Thoracic aorta (tissue), 2 donors: ENCODE measurements around the gene CACUL1. TPM values are rescaled to one million over a fixed set of nuclear protein-coding genes. Genes with fewer than 3 reads are reported as not detected.
"Not testable (repeated sequence)": the region's sequence is repeated elsewhere in the genome, so short reads cannot be mapped to it uniquely, and the experiment has no call there.

ENCODE experiments used
- ATAC-seq: fragments of 150-250 bp; one replicate; pipeline ENCODE4 v1.8.0; 2017; ENCODE audit warnings: low read depth; ENCODE audit not compliant: insufficient number of reproducible peaks, low FRiP score
- DNase-seq: peaks from one replicate; pipeline ENCODE4 v3.0.0-alpha.2; 2020; ENCODE audit warnings: low spot score
- H3K27ac ChIP-seq, 2 donors: fragments of 200-600 bp; sonication (generic); 1 replicate in 1 of 2; 2 replicates in 1 of 2; pipeline ENCODE4 v1.5.1; 2016; ENCODE audit warnings: mild to moderate bottlenecking in 2 of 2, moderate library complexity in 2 of 2
- H3K27me3 ChIP-seq: fragments of 200-600 bp; sonication (generic); replicated peaks from 2 replicates; pipeline ENCODE4 v1.6.0; 2016; ENCODE audit warnings: mild to moderate bottlenecking; ENCODE audit not compliant: insufficient read depth
- H3K36me3 ChIP-seq: fragments of 200-600 bp; sonication (generic); one replicate; pipeline ENCODE4 v1.5.1; 2016
- H3K4me1 ChIP-seq, 2 donors: fragments of 200-600 bp; sonication (generic); 1 replicate in 1 of 2; 2 replicates in 1 of 2; pipeline versions ENCODE4 v1.5.1 to v1.6.0; 2016; ENCODE audit warnings: low read depth in 2 of 2, mild to moderate bottlenecking in 1 of 2; ENCODE audit not compliant: control insufficient read depth in 1 of 2
- H3K4me3 ChIP-seq: fragments of 200-600 bp; sonication (generic); 2 replicates; pipeline ENCODE4 v1.5.1; 2016; ENCODE audit warnings: mild to moderate bottlenecking
- H3K9me3 ChIP-seq: fragments of 200-600 bp; sonication (generic); 2 replicates; pipeline ENCODE4 v1.5.1; 2016
- CTCF ChIP-seq: fragments of 200-600 bp; sonication (generic); IDR thresholded peaks from one replicate; pipeline ENCODE4 v1.5.1; 2019; ENCODE audit warnings: antibody characterized with exemption
- total RNA-seq, 2 donors: library from RNA; depleted of rRNA; stranded (reverse); fragments of >200 nt; gene quantifications; one replicate each; pipeline versions ENCODE4 v1.1.0 to v1.2.3, GENCODE V29; 2016

The CACUL1 gene
- total RNA-seq, 2 donors from 2014 or later: 32.7 to 42.9 TPM

DNA sequence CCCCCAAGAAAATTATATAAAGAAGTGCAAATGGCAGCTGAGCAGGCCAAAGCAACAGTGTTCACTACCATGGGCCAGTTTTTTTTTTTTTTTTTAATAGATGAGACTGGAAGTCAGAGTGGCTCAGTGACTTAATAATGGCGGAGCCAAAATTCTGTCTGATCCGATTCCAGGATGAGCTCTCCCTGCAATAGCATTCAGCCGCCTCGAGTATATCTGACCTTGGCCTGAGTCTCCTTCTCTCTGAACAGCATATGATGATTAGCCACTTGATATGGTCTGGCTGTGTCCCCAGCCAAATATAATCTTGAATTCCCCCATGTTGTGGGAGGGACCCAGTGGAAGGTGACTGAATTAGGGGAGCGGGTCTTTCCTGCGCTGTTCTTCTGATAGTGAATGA lies 82.6 kb downstream of the CACUL1 start:
- no peak for TF ChIP-seq CTCF
- Histone ChIP-seq H3K36me3 (peaks cover 5% of the 10 kb centered on the region), H3K4me1 (peaks cover 7 to 14% of the 10 kb centered on the region in 2 donors), H3K27me3 (no peaks in the 10 kb centered on the region), H3K27ac (no peak overlapping the region), H3K4me3 (no peak overlapping the region), H3K9me3 (no peaks in the 10 kb centered on the region)
- no peak for ATAC-seq
- DNase-seq: no peak

- ATAC-seq, DNase-seq, H3K27me3 ChIP-seq, H3K9me3 ChIP-seq, H3K36me3 ChIP-seq, H3K4me3 ChIP-seq, H3K27ac ChIP-seq: not testable (repeated sequence)
- H3K4me1 ChIP-seq: peaks cover 7 to 14% of the 10 kb centered on the region in 2 donors
Observed at GRCh38 chr10:118671221-118671620, 83.5 kb downstream of the CACUL1 start.

- DNase-seq (no peak), ATAC-seq (no peak)
- H3K27me3 ChIP-seq: no peaks in the 10 kb centered on the region
- no peaks in the 10 kb centered on the region for H3K9me3 ChIP-seq
- H3K27ac ChIP-seq: no peak overlapping the region
- no peak for TF ChIP-seq CTCF
- peaks cover 5% of the 10 kb centered on the region for H3K36me3 ChIP-seq
- peaks cover 7 to 14% of the 10 kb centered on the region in 2 donors for H3K4me1 ChIP-seq
- H3K4me3 ChIP-seq: no peak overlapping the region
Observed at GRCh38 chr10:118670472-118671124, 84.2 kb downstream of the CACUL1 start.

DNA sequence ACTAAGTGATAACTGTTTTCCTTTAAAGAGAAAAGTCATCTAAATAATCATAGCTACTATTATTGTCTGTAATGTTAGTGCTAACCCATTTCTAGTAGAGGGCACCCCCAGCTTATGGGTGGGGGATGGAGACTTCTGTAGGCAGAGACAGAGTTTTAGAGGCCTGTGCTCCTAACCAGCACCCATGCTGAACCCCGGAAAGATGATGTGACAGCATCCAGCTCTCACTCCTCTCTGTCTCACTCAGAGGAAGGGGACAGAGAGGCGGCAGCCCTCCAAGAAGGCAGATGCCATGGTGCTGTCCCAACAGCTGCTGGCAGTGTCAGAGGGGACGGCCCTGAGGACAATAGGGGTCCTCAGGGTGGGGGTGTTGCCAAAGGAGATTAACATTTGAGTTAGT lies 84.9 kb downstream of the CACUL1 start:
- no peak for ATAC-seq
- Histone ChIP-seq H3K4me3 (peak overlapping the region; percentile 24), H3K27me3 (no peaks in the 10 kb centered on the region), H3K36me3 (peaks cover 5% of the 10 kb centered on the region), H3K9me3 (no peaks in the 10 kb centered on the region), H3K4me1 (peaks cover 7 to 14% of the 10 kb centered on the region in 2 donors), H3K27ac (no peak overlapping the region)
- no peak for TF ChIP-seq CTCF
- no peak for DNase-seq

DNA sequence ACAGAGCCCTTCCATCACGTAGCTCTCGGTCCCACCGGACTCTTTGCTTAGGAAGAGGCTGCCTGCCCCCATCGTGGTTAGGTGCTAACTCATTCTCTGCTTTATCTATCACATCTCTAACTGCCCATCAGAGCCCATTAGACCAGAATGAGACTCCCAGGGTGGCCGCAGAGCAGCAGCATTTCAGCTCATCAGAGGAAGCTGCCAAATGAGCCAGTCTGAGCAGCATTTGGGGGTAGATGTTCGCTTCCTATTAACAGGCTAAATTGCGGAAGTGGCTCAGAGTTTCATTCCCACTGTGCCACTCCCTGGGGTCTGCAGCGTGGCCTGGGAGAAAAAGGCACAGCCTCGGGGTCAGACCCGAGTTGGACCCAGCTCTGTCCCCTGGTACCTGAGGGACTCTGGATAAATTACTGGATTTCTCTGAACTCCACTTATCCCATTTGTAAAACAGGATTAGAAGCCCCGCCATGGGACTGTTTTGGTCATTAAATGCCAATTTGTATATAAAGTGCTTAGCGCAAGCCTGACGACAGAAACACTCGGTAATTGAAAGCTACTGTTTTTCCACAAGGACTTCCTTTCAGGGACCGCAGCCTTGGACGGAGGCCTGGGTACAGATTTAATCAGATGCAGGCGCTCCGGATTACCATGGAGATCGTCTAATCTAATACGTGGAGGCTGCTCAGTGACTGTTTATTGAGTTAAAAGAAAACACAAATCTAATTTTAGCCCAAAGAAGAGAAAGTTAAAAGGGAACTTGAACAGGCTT lies 85.6 kb downstream of the CACUL1 start:
- DNase-seq (no peak), ATAC-seq (no peak)
- H3K27ac ChIP-seq: no peak overlapping the region
- no peaks in the 10 kb centered on the region for H3K27me3 ChIP-seq
- TF ChIP-seq CTCF: no peak
- H3K4me3 ChIP-seq: peak overlapping the region; percentile 13
- H3K36me3 ChIP-seq: peaks cover 5% of the 10 kb centered on the region
- H3K4me1 ChIP-seq: peaks cover 7 to 14% of the 10 kb centered on the region in 2 donors
- no peaks in the 10 kb centered on the region for H3K9me3 ChIP-seq
